HG02798 (cell line): ENCODE measurements around the gene SUMO4.

Experiments
- ATAC-seq: cut with Tn5 transposase; IDR thresholded peaks from one replicate; pipeline ENCODE4 v1.9.1; 2021; ENCODE audit warnings: mild to moderate bottlenecking; ENCODE audit not compliant: unreplicated experiment, poor library complexity

SUMO4 gene

GRCh38 chr6:149387779-149388512 lies 12.1 kb upstream of the SUMO4 start:
- ATAC-seq = no peak

- ATAC-seq = no peak
Observed at GRCh38 chr6:149389509-149390297, 10.4 kb upstream of the SUMO4 start.

GRCh38 chr6:149392093-149392492 lies 8.0 kb upstream of the SUMO4 start:
- ATAC-seq = no peak

DNA sequence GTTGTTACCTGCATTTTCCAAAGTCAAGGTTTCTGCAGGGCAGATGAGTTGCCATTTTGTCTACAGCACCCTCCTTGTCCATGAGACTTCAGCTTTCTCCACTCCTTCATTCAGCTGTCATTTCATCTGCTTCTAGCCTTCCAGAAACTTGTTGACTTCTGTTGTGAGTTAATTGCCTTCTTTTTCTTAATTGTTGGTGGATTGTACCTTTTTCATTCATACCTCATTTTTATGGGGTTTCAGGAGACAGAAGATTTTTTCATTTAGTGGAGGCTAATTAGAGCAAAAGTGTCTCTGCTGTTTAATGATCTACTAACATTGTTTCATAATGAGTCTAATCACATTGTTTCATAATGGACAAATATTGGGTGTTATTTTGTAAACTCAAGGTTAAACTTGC lies 7.5 kb upstream of the SUMO4 start:
- ATAC-seq = no peak

DNA sequence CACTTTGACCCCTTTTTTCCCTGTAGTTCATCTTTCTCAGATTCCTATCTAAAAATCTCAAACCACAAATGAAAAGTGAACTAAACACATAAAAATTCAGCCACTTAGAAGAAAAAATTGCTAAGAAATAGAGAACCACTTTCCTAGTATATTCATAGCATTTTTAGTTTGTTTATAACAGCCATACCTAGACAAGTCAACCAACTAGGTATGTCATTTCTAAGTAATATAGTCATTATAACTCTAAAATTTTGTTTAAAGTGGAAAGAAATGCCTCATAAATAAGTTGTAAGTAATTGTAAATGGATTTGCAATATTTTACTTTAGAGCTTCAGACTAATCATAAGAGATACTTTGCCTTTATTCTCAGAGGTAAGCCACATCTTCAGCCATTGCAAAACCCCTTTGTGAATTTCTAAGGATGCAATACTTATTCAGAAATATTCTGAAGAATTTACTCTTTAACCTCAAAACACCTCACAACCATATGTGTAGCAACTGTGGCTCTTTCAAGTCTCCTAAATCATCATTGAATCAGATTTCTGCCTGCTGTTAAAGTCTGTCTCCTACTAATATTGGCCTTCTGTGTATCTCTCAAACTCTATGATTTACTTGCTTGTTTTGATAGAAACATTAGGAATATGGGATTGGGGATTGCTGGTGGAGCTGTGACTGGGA lies 6.9 kb upstream of the SUMO4 start:
- no peak for ATAC-seq

GRCh38 chr6:149395185-149395584 lies 4.9 kb upstream of the SUMO4 start:
- no peak for ATAC-seq

DNA sequence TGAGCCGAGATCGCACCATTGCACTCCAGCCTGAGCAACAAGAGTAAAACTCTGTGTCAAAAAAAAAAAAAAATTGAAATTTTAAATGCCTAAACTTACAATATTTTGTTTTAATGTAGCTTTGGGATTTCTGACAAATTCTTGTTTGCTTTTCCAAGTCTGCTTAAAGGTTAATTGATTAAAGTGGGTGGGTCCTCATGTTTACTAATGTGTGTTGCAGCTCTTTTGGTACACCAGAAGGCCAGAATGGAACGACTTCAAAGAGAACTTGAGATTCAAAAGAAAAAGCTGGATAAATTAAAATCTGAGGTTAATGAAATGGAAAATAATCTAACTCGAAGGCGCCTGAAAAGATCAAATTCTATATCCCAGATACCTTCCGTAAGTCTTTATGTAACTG lies 2.7 kb upstream of the SUMO4 start:
- no peak for ATAC-seq

DNA sequence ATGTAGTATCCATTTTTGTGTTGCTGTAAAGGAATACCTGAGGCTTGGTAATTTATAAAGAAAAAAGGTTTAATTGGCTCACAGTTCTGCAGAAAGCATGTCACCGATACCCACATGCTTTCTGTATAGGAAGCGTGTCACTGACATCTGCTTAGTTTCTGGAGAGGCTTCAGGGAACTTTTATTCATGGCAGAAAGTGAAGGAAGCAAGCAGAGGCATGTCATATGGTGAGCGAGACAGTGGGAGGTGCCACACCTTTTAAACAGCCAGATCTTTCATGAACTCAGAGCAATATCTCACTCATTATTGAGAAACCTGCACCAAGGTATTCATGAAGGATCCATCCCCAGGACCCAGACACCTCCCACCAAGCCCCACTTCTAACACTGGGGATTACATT lies 3.5 kb downstream of the SUMO4 start:
- ATAC-seq = no peak

DNA sequence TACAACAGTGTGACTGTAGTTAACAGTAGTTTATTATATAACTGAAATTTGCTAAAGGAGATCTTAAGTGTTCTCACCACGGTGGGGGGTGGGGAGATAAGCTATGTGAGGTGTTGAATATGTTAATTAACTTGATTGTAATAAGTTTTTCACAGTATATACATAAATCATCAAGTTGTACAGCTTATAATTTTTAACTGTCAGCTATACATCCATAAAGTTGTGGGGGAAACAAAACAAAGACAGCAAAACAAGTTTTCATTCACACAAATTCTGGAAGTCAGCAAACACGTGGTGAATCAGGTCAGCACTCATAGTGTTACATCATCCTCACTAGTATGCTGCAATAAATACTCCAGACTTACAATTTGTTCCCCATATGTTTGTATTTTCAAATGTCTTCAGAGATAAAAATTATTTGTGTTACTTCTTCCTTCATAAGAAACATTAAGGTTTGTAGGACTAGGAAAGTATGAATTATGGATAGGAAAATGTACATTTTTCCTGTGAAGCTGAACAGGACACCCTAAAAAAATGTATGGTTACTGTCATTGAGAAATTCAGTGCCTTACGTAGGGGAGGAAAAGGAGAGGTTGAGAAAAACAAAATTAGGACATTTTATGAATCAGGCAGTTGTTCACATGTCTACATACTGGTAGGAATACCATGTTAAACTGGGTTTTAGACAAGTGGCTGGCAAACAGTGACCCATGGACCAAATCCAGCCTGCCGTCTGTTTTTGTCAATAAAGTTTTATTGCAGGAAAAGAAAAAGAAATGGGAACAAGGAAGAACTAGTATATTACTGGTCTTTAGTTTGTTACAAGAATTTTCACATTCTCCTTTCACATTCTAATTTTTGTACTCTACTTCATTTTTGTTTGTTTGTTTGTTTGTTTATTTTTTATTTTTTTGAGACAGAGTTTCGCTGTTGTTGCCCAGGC lies 6.0 kb downstream of the SUMO4 start:
- ATAC-seq = no peak

DNA sequence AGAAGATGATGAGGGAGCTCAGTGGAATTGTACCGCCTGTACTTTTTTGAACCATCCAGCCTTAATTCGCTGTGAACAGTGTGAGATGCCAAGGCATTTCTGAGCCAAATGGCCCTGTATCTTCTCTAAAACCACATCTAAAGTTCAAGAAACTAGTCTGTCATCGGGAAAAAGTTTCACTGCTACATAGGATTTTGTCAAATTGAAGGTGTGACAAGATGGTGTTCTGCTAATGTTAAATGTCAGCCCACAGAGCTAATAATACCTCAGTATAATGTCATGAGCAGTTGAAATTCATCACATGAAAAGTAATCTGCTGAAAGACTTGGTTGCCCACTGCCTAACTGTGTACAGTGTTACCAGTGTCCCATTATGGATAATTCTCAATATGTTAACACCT lies 9.6 kb downstream of the SUMO4 start:
- no peak for ATAC-seq

GRCh38 chr6:149410557-149410956 lies 10.5 kb downstream of the SUMO4 start:
- no peak for ATAC-seq

- ATAC-seq = no peak
Observed at GRCh38 chr6:149414009-149414408, 13.9 kb downstream of the SUMO4 start.

- ATAC-seq = no peak
Observed at GRCh38 chr6:149414821-149415220, 14.8 kb downstream of the SUMO4 start.

DNA sequence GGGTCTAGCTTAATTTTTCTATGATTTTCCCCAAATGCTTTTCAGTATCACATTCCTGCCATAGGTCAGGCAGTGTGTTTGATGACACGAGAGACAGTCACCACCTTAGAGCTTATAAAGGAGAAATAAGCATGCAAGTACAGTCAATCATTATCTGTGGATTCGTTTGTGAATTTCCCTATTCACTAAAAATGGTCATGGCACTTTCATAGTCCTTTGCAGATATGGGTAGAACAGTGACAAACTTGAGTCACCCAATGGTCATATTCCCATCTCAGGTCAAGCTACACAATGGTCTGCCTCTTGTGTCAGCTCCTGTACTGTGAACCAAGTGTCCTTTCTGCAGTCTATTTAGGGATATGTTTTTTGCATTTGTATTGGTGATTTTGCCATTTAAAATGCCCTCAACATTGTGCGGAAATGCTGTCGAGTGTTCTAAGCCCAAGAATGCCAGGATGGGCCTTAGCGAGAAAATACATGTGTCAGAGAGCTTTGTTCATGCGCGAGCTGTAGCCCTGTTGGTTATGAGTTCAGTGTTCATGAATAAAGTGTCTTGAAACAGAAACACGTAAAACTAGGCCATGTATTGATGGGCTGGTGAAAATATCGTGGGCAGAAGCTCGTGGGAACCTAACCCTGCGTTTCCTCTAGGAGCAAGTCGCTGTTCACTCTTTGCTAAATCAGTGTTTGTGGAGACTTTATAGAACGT lies 19.8 kb downstream of the SUMO4 start:
- no peak for ATAC-seq

- ATAC-seq = no peak
Observed at GRCh38 chr6:149421132-149421531, 21.1 kb downstream of the SUMO4 start.

DNA sequence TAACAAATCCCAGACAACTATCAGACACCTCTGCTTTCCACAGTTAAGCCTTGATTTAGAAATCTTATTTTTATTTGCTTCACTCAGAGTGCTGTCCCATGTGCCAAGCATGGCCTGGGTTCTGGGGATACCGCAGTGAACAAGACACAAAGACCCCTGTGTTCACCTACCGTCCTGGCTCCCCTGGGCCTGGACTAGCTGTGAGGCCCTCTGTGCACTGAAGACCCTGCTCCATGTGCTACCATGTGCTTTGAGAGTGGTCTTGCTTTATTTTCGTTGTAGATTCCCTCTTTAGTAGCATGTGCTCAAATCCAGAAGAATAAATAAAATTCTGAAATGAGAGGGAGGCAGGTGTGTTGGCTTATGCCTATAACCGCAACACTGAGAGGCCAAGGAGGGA lies 22.5 kb downstream of the SUMO4 start:
- no peak for ATAC-seq

- no peak for ATAC-seq
Observed at GRCh38 chr6:149423964-149424440, 23.9 kb downstream of the SUMO4 start.

DNA sequence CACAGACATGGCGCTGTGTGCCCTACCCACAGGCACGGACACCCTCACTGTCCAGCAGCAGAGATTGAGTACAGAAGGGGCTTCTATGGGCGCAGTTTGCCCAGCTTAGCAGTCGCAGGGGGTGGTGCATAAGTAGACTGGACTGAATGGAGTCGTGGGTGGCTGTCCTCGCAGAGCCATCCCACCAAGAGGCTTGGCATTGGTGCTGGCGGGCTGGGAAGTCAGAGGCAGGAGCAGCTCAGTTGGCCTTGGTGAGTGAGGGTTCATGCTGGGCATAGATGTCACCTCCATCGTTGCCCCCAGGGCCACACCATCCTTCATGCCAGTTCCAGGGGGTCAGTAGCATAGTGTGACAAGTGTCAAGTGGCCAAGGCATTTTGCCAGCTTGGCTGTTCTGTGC lies 25.2 kb downstream of the SUMO4 start:
- no peak for ATAC-seq

GRCh38 chr6:149425754-149426153 lies 25.7 kb downstream of the SUMO4 start:
- no peak for ATAC-seq
